Hematopoietic multipotent progenitor cell treated with erythropoietin and hydrocortisone succinate and interleukin-3 and kit ligand, for 15 days (in vitro differentiated cells): ENCODE measurements around the gene KNOP1.

ENCODE experiments used
- DNase-seq: peaks from one replicate; pipeline ENCODE4 v3.0.0-alpha.2; 2015; ENCODE audit warnings: low spot score

Gene KNOP1

GRCh38 chr16:19707569-19708295, 10.3 kb downstream of the KNOP1 start:
- no peak for DNase-seq

GRCh38 chr16:19706846-19707245, 11.2 kb downstream of the KNOP1 start:
- no peak for DNase-seq

- DNase-seq = no peak
Measured at GRCh38 chr16:19705843-19706242, 12.2 kb downstream of the KNOP1 start.

- DNase-seq = no peak
Measured at GRCh38 chr16:19705146-19705501, 12.9 kb downstream of the KNOP1 start.

- DNase-seq = no peak
Measured at GRCh38 chr16:19704321-19705145, 13.5 kb downstream of the KNOP1 start.

- no peak for DNase-seq
Measured at GRCh38 chr16:19703172-19703889, 14.7 kb downstream of the KNOP1 start.

DNA sequence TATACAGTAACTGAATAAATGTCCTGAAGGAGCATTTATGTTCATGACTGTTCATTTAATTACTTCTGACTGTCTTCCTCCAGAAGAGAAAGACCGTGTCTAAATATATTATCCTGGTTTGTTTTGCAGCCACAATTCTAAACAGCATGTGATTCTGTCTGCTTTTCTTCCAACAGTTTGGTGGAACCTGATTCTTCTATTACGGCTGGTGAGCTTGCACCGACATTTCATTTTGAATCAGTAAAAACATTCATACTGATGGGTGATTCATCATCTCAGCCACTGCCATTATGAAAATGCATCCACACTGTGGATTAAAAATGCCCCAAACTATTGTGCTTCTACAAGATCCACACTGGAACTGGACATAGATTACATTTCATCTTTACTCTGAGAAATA, 16.9 kb downstream of the KNOP1 start:
- no peak for DNase-seq

GRCh38 chr16:19700319-19700781, 17.7 kb downstream of the KNOP1 start:
- DNase-seq = no peak

DNA sequence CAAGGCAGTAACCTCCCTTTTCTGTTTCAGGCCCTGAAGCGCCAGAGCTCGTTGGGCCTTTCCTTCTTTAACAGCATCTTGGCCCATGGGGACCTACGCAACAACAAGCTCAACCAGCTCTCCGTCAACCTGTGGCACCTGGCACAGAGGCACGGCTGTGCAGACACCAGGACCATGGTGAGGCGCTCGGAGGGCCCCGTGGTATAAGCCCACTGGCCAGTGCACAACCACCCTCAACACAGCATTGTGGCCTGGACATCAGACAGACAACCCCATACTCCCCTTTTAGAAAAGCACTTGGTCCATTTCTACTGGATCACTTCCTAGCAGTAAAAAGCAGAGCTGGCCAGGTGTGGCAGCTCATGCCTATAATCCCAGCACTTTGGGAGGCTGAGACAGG, 18.6 kb downstream of the KNOP1 start:
- no peak for DNase-seq

- DNase-seq = no peak
Measured at GRCh38 chr16:19698480-19699465, 19.3 kb downstream of the KNOP1 start.

DNA sequence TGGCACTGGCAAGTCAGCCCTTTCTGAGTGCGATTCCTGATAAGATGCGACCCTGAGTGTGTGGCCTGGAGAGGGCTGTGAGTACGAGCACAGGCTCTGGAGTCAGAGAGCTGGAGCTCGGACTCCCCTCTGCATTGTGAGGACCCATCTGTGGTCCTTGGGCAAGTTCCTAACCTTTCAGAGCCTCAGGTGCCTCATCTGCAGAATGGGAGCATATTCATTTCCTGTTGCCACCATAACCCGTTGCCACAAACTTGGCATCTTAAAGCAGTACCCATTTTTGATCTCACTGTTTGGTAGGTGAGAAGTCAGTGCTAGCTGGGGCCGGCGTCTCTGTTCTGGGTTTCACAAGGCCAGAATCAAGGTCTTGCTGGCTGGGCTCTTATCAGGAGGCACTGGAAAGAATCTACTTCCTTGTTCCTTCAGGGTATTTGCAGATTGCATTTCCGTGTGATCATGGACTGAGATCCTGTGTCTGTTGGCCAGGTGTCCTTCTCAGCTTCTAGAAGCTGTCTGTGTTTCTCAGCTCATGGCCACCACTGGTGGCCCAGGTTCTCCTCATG, 20.2 kb downstream of the KNOP1 start:
- no peak for DNase-seq

GRCh38 chr16:19696961-19697360, 21.1 kb downstream of the KNOP1 start:
- no peak for DNase-seq

- peak; percentile 46 for DNase-seq
Measured at GRCh38 chr16:19696328-19696727, 21.7 kb downstream of the KNOP1 start.

DNA sequence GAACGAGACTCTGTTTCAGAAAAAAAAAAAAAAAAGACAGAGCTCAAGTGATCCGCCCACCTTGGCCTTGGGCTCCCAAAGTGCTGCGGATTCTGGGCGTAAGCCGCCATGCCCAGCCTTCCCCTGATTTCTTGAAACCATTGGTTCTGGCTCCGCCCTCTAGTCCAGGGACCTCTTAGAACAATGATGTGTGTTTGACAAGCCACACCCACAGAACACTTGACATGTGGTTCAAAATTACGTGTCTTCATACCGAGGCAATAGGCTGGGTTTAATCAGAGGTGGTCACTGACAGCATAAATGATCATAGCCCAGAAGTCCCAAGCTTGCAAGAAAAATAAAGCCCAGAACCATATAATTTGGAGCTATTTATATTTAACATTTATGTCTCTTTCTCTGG, 23.0 kb downstream of the KNOP1 start:
- no peak for DNase-seq

DNA sequence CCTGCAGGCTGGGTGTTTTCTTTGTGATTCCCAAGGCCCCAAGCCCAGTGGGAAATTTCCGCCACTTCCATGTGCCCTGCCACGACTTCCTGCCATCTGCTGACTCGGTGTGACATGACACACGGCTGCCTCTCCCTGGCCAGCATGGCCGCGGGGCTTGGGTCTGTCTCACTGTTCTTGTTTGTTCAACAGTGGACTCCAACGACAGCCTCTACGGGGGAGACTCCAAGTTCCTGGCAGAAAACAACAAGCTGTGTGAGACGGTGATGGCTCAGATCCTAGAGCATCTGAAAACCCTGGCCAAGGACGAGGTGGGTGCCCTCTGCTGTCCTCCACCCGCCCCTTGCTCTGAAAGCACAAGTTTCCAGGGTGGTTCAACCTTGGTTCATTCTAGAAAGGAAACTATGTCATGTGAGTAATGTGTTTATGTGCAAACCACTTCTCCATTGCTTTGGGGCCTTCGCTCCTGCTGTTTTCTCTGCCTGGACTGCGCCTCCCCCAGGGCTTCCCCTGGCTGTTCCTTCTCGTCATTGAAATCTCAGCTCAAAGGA, 26.8 kb downstream of the KNOP1 start:
- no peak for DNase-seq

GRCh38 chr16:19690196-19690595, 27.8 kb downstream of the KNOP1 start:
- no peak for DNase-seq

DNA sequence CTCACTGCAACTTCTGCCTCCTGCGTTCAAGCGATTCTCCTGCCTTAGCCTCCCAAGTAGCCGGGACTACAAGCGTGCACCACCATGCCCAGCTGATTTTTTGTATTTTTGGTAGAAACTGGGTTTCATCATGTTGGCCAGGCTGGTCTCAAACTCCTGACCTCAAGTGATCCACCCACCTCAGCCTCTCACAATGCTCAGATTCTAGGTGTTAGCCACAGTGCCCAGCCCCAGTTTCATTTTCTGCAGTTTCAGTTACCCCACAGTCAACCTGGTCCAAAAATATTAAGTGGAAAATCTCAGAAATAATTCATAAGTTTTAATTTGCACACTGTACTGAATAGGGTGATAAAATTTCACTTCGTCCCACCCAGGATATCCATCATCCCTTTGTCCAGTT, 28.7 kb downstream of the KNOP1 start:
- DNase-seq = no peak

DNA sequence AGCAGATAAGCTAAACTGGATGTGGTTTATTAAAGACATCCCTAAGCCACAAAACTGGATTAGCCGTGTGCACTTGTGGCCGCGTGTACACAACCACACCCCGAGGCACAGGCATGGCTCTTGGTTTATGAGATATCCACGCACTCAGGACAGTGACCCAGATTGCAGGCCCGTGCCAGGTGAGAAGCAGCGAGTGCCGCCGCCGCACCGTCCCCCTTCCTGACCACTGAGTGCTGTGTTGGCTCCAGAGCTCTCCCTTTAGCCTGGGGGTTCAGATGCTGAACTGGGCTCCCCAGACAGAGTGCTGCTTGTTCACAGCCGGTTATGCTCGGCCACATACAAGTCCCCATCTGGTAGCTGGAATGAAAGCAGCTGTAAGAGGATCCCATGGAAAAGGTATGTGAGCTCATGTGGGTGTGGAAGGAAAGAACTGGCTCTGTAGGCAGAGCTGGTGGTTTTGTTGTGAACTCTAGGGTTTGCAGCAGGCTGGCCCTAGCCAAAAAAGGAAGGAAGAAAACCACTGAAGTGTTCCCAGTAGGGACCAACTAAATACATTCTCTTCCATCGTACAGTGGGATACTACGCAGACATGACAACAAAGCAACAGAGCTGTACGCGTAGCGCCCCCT, 29.5 kb downstream of the KNOP1 start:
- no peak for DNase-seq

GRCh38 chr16:19687279-19687678, 30.7 kb downstream of the KNOP1 start:
- no peak for DNase-seq

DNA sequence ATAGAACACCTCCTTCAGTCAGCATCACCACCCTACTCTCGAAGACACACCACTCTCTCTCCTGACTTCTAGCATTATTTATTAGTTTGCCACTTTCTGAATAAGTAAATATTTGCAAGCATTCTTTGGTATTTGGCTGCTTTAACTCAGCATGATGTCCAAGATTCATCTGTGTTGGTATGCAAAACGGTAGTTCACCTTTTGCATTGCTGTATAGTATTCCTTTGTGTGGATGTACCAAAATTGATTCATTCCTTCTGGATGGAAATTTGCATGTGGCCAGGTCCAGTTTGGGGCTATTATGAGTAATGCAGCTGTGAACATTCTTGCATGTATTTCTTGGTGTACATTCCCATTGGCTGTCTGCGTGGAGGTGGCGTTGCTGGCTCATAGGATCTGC, 32.9 kb downstream of the KNOP1 start:
- DNase-seq = no peak
